DMS 273 (cell line): Measurements from ENCODE around the gene CTSW.
A peak's percentile ranks its signal among the peaks of the same experiment; 100 is the strongest.

Experiments
- DNase-seq: peaks from one replicate; lab custom pipeline; 2025; ENCODE audit not compliant: unreplicated experiment; lab: John Stamatoyannopoulos, UW

CTSW gene

DNA sequence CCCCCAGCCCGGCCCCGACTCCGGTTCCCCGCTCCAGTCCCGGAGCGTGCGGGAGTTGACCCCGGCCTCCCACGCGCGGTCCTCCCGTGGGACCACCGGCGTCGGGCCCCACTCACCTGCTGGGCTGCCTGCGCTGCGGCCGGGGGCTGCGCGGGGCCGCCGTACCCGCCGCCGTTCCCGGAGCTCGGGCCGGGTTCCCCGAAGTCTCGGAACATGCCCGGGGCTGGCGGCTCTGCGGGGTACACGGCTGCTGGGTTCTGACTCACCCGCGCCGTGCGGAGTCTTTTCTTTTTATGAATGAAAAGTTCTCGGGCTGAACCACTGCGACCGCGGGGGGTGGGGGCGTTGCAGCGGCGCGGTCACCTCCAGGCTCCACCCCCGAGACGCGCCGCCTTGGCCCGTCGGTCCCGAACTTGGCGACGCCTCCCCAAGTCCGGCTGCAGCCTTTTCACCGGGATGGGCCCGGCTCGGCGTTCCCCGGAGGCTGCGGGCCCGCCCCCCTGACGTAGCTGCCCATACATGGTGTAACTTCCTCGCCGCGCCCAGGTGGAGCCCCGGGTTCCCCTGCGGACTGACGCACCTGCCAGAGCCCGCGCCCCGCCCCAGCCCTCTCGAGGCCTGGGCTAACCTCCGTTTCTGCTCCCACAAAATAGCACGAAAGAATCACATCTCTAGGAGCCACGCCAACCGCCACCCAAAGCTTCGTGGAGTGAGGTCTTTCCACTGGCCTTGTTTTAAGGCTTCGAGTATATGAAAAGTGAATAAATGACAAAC lies 20.7 kb downstream of the CTSW start, which contains the start of gene FOSL1:
FOSL1 (minus strand) TSS at position 264 of the 774 bp plus-strand sequence; CDS start at position 215, 49 bp downstream.
- peak; percentile 75 for DNase-seq

DNA sequence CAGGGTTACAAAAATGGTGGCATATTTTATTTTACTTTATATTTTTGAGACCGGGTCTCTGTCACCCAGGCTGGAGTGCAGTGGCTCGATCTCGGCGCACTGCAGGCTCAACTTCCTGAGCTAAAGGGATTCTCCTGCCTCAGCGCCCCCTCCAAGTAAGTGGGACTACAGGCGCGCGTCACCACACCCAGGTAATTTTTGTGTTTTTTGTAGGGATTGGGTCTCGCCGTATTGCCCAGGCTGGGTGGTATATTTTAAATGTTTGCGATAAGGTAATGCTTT lies 21.2 kb downstream of the CTSW start:
- DNase-seq: no peak

DNA sequence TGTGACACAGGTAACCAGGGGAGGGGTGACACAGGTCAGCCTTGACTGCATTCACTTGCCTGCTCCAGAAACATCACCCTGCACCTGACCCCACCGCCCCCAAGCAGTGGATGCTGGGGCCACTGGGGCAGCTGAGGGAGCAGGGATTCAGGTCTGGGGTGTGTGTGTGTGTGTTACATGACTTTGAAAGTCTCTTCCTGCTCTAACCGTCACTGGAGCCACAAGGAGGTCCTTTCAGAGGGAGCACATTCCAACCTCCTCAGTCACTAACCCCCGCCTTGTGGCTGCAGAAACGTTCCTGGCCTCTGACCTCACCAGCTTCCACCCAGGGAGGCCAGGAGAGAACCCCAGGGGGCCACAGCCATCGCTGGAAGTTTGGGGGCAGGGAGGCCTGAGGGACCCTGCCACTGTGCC lies 23.4 kb downstream of the CTSW start:
- no peak for DNase-seq

DNA sequence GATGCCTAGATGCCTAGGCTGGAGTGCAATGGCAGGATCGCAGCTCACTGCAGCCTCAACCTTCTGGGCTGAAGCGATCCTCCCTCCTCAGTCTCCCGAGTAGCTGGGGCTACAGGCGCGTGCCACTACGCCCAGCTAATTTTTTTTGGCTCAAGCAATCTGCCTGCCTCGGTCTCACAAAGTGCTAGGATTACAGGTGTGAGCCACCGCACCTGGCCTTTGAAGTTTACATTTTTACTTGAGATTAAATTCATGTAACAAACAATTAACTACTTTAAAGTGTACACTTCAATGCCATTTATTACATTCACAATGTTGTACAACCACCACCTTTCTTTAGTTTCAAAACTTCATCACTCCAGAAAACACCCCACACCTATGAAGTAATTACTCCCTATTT lies 24.1 kb downstream of the CTSW start:
- no peak for DNase-seq

DNA sequence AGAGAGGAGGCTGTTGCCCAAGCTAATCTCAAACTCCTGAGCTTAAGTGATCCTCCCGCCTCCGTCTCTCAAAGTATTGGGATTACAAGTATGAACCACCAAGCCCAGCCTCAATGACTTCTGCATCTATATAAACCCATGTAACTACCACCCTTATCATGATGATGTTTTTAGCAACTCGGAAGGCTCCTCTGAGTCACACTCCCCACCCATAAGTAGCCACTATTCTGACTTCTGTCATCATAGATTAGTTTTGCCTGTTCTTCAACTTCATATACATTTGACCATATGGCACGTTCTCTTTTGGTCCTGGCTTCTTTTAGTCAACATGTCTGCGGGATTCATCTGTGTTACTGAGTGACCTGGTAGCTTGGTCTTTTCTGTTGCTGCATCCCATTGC lies 27.0 kb downstream of the CTSW start:
- DNase-seq: no peak

DNA sequence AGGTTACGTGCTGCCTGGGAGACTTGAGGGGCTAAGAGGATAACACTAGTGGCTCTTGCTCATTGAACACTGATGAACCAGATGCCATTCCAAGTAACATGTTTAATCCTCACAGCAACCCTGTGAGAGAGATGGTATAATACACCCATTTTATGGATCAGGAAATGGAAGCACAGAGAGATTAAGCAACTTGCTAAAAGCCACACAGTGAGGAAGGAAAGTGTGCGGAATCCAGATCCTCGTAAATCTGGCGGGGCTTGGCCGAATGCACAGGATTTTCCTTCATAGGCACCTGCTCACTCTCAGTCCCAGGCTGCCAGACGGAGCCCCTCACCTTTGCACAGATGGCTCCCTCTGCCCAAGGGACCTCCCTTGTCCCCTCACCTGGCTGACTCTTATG lies 28.2 kb downstream of the CTSW start:
- DNase-seq: no peak

DNA sequence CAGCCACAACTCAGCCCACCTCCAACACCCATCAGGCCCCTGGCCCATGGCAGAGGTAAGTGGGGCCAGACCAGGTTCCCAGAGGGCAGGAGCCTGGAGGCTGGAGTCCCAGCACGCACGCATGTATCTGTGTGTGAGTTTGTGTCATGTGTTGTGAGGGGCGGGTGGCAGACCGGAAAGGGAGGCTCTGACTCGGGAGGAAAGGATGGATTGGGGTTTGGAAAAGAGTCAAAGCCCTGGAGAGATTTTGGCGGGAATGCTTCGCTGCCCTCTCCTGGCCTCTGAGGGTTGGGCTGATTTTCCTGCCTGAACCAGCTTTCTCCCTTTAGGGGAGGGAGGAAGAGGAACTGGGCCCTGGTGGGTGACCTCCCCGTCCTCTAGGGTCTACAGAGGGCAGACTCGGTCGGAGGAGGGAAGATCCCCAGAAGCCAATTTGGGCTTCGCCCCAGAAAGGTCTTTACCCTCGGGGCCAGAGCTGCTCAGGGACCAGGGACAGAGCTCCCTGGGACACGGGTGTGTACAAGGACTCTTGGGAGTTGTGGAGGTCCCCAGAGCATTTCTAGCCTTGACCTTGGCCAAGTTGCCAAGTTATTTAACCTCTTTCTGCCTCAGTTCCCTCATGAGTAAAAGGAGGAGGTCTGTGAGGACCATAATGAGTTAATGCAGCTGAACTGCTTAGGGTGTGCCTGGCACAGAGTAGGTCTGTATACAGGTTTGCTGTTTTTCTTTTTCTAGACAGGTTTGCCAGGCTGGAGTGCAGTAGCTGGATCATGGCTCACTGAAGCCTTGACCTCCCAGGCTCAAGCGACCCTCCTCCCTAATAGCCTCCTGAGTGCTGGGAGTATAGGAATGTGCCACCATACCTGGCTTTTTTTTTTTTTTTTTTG lies 32.3 kb downstream of the CTSW start:
- DNase-seq: peak; percentile 82

DNA sequence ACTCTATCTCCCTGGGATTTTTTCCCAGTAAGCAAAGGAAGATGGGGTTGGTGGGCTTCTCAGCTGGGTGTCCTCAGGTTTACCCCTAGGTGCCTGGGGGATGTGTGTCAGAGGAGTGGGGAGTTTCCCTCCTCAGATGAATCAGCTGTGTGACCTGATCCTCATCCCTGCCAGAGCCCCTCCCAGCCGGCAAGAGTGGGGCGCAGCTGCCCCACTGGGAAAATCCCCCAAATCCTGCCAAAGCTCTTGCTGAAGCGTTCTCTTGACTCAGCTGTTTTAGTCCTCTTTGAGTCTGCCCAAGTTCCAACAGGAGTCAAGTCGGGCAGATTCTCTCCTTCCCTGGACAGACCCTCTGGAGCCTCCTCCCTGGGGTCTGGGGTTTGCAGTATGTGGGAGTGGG lies 33.2 kb downstream of the CTSW start:
- no peak for DNase-seq

DNA sequence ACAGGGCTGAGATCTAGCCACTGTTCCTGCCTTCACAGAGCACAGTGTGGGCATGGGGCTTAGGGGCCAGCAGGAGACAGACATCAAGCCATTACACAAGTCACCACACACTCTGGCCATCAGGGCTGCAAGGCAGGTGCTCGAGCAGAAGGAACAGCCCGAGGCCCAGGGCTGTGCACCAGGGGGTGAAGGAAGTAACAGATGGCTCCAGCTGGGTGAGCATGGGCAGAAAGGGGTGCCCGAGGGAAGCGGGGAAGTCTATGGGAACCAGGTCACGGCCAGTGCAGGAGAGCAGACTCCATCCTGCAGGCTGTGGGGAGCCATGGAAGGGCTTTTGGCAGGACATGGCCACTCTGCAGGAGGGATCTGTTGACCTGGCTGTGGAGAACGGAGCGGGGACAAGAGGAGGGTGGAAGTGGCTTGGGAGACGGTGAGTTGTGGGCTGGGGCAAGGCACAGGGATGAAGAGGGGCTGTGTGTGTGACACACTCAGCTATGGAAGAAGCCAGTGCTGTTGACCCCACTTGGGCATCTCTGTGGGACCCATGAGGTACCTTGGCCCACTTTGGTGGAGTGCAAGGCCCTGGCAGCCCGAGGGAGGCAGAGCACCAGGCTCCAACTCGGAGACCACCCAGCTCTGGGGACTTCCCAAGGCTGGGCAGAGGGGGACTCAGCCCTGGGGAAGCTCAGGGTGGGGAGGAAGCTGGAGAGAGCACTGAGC lies 35.6 kb downstream of the CTSW start:
- peak; percentile 72 for DNase-seq

DNA sequence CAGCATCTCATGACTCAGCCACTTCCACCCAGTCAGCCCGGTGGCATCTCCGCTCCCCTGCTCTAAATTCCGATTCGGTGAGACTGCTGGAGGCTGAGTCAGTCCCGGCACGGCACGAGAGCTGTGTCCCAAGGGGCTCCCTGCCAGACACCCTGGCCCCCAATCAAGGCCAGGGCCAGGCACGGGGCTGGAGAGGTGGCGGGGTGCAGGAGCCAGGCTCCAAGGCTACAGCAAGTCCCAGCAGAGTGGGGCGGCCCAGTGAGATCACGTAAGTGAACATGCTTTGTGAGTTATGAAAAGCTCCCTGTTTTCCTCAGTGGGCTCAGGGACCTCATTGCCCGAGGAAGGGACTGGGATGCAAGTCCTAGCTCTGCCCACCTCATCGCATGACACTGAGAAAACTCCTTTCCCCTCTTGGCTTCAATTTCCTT lies 36.2 kb downstream of the CTSW start:
- DNase-seq: peak; percentile 63

DNA sequence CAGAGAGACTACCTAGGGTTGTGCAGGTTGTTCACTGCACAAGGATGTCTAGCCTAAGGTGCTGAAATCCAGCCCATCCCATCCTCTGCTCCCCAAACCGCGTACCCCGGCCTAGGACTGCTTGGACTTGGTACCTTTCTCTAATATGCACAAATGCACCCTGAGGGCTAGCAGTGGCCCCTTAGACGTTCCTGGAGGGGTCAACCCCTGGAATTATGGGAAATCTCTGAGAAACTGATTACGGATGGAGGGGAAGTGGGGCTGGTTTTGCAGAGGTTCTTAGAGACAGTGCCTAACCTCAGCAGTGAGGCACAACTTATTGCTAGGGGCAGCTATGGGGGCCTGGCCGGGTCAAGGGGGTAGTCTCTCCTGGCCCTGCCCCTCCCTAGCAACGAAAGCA lies 36.8 kb downstream of the CTSW start:
- no peak for DNase-seq

DNA sequence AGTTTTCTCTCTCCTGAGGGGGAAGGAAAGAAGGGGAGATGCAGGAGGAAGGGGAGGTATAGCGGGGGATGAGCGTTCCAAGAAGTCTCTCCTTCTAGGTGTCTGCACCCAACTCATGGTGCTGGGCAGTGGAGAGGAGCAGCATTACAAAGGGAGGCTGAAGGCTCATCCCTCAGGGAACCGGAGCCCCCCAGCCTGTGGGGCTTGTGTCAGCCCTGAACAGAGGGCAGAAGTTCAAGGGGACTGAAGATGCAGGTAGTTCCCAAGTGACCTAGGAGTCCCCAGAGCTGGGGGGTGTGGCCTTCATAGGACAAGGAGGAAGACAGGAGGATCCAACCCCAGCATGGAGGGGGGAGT lies 37.4 kb downstream of the CTSW start:
- no peak for DNase-seq

DNA sequence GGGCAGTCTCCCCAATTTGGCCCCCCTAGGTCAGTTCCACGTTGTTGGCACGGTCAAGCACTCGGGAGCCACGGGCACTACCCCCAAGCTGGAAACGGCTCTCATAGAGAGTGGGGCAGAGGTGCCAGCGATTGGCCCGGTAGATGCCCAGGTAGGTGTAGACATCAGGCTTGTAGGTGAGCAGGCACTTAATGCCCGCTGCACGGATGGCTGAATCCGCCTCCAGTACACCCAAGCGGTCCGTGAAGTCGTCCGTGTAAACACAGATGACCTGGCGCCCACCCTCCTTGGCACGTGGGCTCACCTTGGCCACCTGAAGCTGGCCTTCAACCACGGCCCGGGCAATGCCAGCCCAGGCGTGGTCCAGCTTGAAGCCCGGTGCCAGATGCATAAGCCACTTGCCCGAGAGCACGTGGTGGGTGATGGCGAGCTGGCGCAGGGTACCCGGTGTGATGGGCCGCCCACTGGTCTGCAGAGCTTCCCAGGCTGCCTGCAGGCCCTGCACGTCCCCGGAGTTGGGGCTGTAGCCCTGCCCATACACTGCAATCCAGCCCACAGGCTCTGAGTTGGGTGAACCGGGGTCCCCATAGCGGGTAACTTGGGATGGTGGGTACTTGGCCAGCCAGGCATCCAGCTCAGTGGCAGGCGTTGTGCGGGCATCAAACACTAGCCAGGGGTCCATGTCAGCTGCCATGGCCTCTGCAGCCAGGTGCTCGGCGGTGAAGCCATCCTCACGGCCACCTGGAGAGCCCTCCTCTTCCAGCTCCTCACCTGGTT lies 38.0 kb downstream of the CTSW start:
- no peak for DNase-seq

DNA sequence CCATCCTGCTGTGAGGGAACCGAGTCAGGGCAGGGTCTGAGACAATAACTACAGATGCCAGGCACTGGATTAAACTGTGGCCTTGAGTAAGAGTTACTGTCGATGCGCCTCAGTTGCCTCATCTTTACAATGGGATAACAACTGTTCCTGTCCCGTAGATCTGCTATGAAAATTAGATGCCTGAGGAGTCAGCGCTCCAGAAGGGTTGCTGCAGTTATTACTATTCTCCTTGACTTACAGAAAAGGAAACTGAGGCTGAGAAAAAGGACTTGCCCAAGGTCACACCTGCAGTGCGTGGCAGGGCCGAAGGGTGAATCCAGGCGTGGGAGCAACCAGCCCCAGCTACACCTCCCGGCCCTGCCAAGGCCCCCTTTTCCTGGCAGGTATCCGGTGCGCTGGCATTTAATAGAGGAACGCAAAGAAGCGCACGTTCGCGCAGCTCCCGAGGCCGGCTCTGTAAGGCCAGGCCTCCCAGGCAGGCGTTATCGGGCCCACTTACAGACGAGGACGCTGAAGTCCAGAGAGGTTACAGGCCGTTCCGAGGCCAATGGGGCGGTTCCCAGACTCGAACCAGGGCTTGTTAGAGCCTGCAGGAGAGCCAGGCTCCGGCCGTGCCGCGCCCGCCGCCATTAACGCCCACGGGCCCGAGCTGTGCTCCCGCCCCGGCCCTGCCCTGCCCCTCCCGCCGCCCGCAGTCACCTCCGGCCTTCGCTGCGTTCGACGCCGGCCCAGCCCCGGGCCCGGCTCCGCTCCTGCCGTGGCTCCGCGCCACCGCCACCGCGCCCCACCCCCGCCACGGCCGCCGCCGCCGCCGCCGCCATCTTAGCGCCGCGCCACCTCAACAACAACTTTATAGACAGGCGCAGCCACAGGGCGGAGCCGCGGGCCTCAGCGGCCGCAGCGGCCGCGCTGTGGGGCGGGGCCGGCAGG lies 38.8 kb downstream of the CTSW start, which contains the start of gene C11orf68:
C11orf68 (minus strand) TSS at position 852 of the 930 bp plus-strand sequence; CDS start at position 821, 31 bp downstream.
- DNase-seq: peak; percentile 63

DNA sequence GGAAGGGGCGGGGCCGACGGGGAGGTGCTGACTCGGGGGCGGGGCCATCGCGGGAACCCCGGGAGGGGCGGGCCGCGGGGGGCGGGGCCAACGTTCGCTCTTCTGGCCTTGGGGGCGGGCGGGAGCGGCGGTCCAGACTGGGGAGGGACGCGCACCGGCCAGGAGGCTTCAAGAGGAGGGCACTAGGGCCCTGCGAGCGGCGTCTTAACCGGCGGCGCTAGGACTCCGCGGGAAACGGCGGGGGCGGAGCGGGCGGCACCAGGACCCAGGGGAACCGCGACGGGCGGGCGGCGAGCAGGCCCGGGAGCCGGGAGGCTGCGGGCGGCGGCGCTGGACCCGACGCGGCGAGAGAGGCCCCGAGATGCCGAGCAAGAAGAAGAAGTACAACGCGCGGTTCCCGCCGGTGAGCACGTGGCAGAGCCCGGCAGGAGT lies 39.5 kb downstream of the CTSW start, which contains the start of gene DRAP1:
DRAP1 (plus strand) TSS at position 286 of the 432 bp plus-strand sequence; CDS start at position 362, 76 bp downstream.
- peak; percentile 97 for DNase-seq

DNA sequence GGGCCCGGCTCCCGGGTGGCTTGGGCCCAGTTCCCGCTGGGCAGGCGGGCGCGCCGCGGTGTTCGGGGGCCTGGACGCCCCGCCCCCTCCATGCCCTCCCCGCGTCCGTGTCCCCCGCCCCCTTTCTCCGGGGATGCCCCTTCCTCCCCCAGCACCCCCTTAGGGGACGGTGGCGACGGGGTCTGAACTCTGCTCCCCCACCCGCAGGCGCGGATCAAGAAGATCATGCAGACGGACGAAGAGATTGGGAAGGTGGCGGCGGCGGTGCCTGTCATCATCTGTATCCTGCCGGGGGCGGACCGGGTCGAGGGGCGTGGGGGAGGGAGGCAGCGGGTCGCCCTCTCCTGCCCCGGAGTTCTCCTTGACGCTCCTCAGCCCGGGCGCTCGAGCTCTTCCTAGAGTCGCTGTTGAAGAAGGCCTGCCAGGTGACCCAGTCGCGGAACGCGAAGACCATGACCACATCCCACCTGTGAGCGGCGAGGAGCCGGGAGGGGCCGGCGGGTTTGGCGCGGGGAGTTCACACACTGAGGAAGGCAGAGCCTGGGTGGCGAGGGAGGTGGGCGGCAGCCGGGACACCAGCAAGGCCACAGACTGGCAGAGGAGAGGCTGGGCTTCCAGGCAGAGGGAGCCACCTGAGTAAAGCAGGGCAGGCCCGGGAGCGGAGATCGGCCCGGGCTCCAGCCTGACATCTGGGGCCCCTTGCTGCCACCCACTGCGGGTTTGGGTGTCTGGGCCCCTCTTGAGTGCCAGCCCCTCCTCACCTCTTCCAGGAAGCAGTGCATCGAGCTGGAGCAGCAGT lies 40.1 kb downstream of the CTSW start:
- DNase-seq: peak; percentile 62

DNA sequence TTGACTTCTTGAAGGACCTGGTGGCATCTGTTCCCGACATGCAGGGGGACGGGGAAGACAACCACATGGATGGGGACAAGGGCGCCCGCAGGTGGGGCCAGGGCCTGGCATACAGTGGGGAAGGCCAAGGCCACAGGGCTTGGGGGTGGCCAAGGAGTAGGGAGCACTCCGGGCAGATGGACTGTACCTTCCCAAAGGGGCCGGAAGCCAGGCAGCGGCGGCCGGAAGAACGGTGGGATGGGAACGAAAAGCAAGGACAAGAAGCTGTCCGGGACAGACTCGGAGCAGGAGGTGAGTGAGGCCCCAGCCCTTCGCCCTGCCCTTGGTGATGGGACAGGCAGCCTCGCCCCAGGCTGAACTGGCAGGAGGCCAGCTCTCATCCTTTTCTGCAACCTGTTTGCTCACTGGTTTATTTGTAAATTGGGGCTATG lies 40.8 kb downstream of the CTSW start:
- no peak for DNase-seq

DNA sequence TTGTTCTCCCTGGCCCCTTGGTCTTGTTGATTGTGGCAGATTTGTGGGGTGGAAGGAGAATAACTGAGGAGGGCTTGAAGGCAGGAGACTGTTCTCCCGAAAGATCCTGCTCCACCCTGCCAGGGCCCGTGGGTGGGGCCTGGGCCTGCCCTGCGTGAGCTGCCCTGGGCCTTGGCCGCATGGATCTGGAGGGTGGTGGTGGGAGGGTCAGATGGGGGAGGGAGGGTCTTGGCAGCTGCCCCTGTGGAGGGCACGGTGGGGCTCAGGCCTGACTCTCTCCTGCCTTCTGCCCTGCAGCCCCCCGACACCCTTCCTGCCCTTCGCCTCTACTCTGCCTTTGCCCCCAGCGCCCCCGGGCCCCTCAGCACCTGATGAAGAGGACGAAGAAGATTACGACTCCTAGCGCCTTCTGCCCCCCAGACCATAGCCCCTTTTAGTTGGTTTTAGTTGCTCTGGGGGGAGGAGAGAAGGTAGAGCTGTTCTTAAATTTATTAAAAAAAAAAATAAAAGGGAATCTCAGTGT lies 41.5 kb downstream of the CTSW start:
- DNase-seq: no peak
